GM21717 (cell line): ENCODE data around the gene ANKRD36B.
"Not testable (repeated sequence)": the region's sequence is repeated elsewhere in the genome, so short reads cannot be mapped to it uniquely, and the experiment has no call there.

Experiments
- ATAC-seq: cut with Tn5 transposase; IDR thresholded peaks from one replicate; pipeline ENCODE4 v1.9.1; 2021; ENCODE audit warnings: mild to moderate bottlenecking, moderate library complexity; ENCODE audit not compliant: unreplicated experiment

The ANKRD36B gene

DNA sequence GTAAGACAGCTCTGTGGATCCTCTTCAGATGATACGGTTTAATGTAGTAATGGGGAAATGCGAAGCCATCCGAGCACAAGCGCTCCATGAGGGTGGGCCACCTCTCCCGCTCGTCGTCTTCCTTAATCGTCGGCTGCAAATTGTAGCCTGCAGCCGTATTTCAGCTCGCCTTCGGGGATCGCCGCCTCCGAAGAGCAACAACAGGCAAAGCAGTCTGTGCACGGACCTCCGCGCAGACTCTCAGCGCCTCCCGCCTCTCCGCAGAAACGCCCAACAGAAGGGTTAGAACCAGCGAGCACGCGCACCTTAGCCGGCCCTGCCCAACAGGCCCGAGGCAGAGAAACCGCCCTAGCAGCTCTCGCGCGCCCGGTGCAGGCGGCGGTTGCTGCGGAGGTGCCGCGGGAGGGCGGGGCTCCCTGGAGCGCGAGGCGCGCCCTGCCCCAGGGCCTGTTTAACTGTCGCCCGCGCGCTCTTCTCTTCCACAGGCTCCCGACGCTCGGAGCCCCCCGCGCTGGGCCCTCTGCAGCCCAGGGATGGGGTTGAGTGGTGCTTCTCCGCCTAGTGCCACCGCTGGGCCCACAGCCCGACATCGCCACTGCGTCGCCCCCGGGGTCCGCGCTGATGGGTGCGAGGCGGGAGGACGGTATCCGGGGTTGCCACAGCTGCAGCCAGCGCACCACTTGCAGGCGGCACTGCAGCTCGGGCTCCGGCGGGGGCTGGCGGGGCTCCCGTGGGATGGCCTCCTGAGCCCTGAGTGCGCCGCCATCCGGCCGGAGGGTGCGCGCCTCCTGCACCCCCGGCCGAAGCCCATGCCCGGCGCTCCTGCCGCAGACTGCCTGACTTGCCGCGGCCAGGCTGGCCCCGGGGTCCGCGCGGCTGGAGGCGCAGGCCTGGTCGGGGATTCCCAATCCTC is at the start of gene ANKRD36B:
Gene ANKRD36B, minus strand, starts transcription at position 280 of the 913 bp plus-strand sequence. Its CDS starts 192 bp downstream, at position 88.
- ATAC-seq = peak; percentile 59

DNA sequence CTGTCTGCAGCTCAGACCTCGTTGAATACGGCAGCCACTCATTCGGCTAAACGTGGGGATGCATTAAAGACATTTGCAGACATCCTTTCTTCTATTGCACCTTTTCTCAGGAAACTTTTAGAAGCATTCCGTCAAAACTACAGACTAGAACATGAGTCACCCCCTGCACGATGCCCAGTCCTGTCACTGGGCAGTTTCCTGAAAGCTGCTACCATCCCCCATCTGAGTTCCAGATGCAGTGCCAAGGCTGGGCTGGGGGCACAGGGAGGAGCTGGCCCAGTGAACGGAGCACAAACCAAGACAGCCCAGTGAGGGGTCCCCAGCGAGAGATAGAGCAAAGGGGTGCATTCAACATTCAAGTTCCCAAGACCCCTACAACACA is 36.4 kb upstream of the ANKRD36B start:
- ATAC-seq = not testable (repeated sequence)

DNA sequence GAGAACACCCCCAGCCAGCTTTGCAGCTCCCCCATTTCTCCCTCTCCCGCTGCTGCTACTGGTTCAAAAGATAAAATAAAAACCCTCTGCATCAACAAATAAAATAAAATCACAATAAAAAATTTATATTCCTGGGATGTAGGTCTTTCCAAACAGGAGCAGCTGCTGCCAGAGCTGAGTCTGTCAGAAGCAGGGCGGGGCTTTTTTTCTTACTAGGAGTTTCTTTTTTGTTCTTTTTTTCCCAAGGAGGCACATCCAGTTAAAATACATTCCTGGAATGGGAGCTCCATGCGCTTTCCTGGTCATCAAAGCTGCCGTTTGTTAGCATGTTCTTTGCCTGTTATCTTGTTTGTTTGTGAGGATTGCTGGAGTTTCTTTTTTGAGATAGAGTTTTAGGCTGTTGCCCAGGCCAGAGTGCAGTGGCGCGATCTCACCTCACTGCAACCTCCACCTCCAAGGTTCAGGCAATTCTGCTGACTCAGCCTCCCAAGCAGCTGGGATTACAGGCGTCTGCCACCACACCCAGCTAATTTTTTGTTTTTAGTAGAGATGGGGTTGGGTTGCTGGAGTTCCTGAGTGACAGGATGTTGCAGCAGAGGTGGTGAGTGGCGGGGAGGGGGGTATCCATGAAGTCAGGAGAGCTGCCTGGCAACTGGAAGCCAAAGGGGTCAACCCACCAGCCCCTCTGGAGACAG is 35.8 kb upstream of the ANKRD36B start:
- not testable (repeated sequence) for ATAC-seq

DNA sequence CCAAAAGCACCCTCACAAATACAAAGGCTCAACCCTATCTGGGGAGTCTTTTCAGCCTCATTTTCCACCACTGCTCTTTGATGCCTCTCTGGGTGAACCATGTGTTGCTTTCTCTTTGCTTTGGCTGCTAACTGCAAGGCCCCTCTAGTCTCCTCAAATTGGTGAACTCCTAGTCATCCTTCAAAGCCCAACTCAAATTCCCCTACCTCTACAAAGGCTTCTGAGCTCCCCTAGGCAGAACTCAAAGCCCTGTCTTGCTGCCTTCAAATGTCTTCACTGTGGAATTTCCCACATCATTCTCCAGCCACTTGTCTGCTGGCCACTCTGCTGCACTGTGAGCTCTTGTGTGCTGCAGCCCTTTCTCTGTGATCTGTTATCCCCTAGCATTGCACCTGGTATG is 33.3 kb upstream of the ANKRD36B start:
- not testable (repeated sequence) for ATAC-seq

DNA sequence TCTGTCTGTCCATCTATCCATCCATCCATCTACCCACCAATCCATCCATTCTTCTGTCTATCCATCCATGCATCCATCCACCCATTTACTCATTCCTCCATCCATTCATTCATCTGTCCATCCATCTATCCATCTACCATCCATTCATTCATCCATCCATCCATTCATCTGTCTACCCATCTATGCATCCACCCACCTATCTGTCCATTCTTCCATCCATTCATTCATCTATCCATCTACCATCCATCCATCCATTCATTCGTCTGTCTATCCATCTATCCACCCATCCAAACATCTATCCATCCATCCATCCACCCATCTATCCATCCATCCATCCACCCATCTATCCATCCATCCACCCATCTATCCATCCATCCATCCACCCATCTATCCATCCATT is 30.8 kb upstream of the ANKRD36B start:
- ATAC-seq = not testable (repeated sequence)

DNA sequence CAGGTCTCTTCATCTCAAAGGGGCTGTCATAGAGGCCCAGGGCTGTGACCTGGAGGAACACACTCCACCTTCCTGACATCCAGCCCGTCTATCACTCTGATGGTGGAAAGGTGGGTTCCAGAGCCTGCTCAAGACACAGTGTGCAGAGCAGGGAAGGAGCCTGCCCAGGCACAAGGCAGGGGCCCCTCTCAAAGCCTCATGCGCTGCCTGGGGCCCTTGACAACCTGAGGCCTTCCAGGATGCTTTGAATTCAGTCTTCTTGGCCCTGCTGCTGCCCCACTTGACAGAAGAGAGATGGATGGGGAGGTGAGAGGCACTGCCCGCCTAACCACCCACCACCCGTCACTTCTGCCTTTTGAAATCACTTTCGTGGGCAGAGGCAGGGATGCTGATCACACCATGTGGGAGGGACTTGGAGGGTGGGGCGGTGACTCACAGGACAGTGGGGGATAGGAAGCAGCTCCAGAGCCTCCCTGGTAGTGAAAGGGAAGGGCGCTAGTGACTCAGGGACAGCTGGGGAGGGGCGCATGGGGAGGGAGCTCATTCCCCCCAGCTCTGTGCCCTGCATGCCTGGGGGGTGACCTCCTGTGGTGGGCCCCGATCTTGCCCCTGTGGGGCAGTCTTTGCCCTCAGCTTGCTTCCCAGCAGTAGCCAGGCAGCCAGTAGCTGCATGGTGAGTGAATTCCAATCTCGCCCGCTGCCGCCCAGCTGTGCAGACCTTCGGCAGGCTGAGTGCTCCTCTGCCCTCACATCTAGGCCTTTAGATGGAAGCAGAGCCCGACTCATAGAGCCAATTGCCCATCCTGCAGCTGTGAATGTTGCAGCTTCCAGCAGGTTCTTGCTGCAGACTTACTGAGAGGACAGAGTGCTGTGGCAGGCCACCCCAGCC is 29.5 kb upstream of the ANKRD36B start:
- ATAC-seq = not testable (repeated sequence)

DNA sequence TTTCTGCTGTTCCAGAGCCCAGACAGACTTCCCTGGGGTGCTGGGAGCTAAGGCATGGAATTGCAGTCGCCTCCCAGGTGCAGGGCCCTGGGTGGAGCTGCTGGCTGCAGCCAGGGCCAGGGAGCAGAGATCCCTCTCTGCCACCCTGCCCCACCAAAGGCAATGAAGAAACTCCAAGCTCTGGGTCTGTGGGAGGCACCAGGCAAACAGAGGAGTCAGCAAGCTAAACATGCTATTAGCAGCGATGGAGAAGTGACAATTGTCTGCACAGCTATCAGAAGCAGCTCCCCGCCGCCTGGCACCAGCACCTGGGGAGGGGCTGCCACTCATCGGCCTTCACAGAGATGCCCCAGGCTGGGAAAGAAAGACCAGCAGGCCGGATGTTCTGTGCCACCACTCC is 28.2 kb upstream of the ANKRD36B start:
- no peak for ATAC-seq

DNA sequence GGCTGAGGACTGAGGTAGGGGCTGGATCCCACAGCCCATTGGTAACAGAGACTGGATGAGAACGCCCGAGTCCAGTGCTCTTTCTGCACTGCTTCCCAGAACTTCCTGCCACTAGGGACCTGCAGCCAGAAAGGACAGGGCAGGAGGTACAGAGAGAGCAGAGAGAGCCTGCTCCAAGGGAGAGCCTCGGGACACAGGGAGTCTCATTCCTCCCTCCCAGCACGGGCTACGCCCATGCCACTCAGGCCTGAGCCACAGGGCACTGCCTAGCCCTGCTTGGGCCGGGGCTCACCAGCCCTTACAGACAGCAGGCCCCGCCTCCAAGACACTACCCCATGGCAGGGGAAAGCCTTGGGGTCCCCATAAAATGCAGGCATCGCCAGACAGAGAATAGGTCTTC is 26.1 kb upstream of the ANKRD36B start:
- not testable (repeated sequence) for ATAC-seq

DNA sequence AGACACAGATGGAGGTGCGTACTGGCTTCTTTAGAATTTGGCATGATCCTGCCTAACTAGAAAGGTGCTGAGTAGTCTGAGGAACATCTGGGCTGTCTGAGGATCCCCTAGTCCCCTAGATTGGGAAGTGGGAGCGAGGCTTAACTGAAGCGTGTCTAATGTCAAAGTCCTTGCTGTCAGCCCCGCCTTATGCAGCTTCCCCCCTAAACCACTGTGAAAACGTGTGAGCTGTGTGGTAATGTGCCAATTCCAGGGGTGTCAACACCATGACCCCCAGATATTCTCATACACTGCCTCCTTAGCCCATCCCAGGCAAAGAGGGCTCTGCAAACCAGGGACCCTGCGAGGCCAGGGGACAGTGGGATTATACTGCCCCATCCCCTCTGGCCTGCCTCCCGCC is 22.2 kb upstream of the ANKRD36B start:
- ATAC-seq = not testable (repeated sequence)

DNA sequence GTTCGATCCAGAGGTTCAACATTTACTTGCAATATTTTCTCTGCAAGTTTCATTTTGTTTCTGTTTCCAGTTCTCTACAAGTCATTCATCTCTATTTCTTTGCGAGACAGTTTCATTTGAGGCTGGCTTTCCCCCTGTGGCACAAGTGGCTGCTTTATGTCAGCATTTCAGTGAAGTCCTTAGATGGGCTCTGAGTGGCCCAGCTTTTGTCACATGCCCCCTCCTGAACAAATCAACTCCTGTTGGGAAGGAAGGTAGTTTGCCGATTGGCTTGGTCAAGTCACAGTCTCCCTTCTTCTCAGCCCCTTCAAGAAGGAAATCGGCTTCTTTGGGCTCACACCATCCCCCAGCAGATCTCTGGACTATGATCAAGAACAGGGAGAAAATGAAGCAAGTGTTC is 19.1 kb upstream of the ANKRD36B start:
- not testable (repeated sequence) for ATAC-seq

DNA sequence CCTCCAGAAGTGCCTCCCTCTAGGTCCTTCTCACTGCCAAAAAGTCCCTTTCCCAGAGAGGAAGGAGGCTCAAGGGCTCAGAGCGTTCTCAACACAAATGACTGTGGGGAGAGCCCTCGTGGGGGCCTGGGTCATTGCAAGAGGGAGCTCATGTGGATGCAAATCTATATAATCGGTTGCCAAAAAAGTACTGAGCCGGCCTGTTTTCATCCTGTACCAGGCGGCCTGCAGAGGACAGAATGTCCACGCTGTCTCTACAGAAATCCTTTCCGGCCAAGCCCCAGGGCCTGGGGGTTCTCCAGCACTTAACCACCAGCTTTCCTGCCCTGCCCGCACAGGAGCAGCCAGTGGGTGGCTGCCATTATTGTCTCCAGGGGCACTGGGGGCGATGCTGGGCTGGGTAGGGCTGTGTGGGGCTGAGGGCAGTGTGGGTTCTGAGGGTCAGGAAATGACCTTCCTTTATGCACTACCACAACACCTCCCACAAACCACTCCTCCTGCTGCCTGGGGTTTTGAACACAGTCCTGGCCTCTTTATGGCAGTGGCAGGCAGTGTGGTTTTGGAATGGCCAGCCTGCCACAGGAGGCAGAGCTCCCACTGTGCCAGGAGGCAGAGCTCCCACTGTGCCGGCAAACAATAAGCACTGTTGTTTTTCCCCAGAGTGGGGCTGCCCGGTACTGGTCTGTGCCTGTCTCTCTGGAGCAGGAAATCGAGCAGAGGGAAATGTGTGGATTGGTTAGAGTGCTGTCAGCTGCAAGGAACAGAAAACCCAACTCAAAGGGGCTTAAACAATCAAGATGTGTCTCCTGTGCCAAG is 16.1 kb upstream of the ANKRD36B start:
- ATAC-seq = not testable (repeated sequence)

DNA sequence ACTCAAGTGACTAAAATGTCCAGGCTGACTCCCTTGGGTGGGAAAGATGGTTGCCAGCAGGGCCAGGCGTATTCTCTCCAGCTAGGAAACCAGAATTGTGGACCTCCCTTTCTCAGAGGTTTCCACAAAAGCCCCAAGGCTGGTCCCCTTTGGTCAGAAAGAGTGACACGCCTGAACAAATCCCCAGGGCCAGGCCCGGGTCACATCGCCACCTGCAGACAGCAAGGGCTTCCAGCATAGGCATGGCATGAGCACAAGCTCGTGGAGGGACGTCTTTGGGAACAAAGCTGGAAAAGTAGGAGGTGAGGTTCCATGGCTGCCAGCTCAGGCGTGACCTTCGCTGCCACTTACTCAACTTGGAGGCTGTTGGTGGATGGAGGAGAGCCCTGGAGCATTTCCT is 15.4 kb upstream of the ANKRD36B start:
- not testable (repeated sequence) for ATAC-seq

DNA sequence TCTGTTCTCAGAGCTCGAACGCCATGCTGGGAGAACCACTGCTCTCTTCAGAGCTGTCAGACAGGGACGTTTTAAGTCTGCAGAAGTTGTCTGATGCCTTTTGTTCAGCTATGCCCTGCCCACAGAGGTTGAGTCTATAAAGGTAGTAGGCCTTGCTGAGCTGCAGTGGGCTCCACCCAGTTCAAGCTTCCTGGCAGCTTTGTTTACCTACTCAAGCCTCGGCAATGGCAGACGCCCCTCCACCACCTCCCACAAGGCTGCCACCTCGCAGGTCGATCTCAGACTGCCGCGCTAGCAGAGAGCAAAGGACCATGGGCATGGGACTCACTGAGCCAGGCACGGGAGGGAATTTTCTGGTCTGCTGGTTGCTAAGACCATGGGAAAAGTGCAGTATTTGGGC is 11.9 kb upstream of the ANKRD36B start:
- not testable (repeated sequence) for ATAC-seq

DNA sequence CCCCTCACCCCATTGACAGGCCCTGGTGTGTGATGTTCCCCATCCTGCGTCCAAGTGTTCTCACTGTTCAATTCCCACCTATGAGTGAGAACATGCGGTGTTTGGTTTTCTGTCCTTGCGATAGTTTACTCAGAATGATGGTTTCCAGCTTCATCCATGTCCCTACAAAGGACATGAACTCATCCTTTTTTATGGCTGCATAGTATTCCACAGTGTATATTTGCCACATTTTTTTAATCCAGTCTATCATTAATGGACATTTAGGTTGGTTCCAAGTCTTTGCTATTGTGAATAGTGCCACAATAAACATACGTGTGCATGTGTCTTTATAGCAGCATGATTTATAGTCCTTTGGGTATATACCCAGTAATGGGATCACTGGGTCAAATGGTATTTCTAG is 6.5 kb upstream of the ANKRD36B start:
- not testable (repeated sequence) for ATAC-seq

DNA sequence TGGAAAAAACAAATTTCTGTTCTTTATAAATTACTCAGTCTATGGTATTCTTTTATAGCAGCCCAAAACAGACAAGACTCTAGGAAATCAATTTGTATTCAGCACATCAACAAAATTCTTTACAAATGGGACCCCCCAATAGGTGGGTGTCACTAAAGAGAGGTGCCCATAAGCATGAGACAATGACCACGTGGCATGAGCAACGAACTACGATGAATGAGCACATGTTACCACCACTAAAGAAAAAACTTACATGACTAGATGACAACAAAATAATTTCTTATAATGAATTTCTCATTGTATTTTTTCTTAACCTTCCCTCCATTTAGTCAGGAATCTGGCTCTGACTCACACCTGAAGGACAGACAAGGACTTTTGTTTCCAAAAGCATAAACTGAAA is 3.8 kb upstream of the ANKRD36B start:
- ATAC-seq = not testable (repeated sequence)

DNA sequence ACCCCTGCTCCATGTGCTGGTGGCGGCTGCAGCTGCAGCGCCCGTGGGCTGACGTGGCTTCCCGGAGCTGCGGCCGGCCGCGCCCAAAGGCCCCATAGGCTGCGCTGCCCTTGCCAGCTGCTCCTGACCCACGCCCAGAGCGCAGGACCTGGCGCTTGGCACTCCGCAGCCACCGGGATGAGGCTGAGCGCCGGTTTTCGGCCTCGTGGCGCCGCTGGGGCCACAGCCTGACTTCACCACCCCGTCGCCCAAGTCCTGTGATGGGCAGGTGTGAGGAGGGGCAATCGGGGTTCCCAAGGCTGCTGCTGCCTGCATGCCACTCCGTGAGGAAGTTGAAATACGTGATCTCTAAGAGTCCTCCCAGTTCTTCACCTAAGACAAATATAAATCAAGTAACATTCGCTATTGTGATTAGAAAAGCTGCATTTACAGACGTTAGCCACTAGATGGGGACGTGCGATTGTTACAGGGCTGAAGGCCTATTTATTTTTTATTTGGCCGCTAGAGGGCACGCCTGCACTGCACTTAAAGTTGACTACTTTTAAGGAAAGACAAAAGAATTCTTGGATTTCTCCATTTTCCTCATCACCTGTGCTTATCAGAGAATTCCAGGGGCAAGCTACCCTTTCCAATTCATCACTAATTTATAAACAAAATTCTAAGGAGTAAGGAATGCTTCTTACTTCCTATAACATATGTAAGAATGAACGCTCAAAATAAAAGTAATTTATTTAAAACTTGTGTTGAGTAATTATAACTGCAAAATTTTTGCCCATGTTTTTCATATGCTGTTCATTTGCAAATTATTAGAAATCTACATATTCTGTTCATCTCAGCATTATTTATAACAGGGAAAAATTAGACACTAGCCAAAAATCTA is 1.1 kb upstream of the ANKRD36B start:
- ATAC-seq = peak; percentile 66

DNA sequence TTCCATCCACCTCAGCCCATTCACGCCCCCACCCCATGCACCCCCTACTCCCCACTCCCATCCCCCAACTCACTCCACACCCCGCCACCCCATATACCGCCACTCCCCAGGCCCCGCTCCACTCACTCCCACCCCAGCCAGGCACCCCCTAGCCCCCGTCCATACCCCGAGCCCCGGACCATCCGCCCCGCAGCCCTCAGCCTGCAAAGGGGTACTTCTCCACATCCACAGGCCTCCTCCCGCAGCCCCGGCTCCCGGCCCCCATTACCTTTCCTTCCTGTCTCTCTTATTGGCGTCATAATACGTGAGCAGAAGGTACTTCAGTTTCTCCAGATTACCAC is 450 bp downstream of the ANKRD36B start:
- not testable (repeated sequence) for ATAC-seq

DNA sequence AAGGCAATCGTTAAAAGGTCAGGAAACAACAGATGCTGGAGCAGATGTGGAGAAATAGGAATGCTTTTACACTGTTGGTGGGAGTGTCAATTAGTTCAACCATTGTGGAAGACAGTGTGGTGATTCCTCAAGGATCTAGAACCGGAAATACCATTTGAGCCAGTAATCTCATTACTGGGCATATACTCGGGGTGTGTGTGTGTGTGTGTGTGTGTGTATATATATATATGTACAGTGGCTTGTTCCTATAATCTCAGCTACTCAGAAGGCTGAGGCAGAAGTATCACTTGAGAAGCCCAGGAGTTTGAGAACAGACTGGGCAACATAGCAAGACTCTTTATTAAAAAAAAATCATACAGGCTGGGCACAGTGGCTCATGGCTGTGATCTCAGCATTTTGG is 24.0 kb downstream of the ANKRD36B start:
- not testable (repeated sequence) for ATAC-seq

DNA sequence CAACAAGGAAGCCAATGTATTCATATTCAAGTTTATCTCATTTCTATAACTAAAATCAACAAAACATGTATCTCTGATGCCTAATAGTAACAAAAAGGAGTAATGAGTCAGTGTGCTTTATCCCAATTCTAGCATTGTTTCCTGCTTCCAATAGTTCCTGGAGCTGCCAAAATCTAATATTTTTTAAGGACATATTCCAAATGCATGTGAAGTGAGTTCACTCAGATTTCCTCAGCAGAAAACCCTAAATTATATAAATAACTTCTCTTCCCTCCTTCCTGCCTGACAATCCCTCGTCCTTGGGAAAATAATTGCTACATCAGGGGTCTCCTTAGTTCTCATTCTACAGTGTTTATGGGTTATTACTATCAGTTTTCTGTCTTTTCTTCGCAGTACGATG is 37.3 kb downstream of the ANKRD36B start:
- not testable (repeated sequence) for ATAC-seq
